MM.1S (cell line): ENCODE results near the gene MAD1L1.

Source experiments
- DNase-seq: peaks from one replicate; pipeline ENCODE4 v3.0.0-alpha.2; 2015
- H2AFZ ChIP-seq: fragments of 300-600 bp; sonication (generic); 2 replicates; pipeline ENCODE4 v1.6.0; 2016; ENCODE audit warnings: antibody characterized with exemption, low read length
- H3F3A ChIP-seq: fragments of 300-600 bp; sonication (generic); 2 replicates; pipeline ENCODE4 v1.6.1; 2016; ENCODE audit warnings: mild to moderate bottlenecking, antibody characterized with exemption, low read length, moderate library complexity, mixed read lengths; ENCODE audit not compliant: insufficient read depth
- H3K27ac ChIP-seq: fragments of 300-600 bp; sonication (generic); 2 replicates; pipeline ENCODE4 v1.5.1; 2016; ENCODE audit warnings: mild to moderate bottlenecking, low read length
- H3K27me3 ChIP-seq: fragments of 300-600 bp; sonication (generic); replicated peaks from 2 replicates; pipeline ENCODE4 v1.6.0; 2016; ENCODE audit warnings: low read length; ENCODE audit not compliant: insufficient read depth
- H3K36me3 ChIP-seq: fragments of 300-600 bp; sonication (generic); replicated peaks from 2 replicates; pipeline ENCODE4 v1.6.1; 2016; ENCODE audit warnings: mild to moderate bottlenecking, low read length, mixed read lengths; ENCODE audit not compliant: insufficient read depth
- H3K4me1 ChIP-seq: fragments of 300-600 bp; sonication (generic); 2 replicates; pipeline ENCODE4 v1.6.1; 2016; ENCODE audit warnings: low read length, mixed read lengths
- H3K4me2 ChIP-seq: fragments of 300-600 bp; sonication (generic); 2 replicates; pipeline ENCODE4 v1.6.0; 2016; ENCODE audit warnings: low read depth, low read length
- H3K4me3 ChIP-seq: fragments of 300-600 bp; sonication (generic); 2 replicates; pipeline ENCODE4 v1.5.1; 2016; ENCODE audit warnings: low read length, mixed read lengths
- H3K79me2 ChIP-seq: fragments of 300-600 bp; sonication (generic); 2 replicates; pipeline ENCODE4 v1.6.1; 2016; ENCODE audit warnings: mixed run types, low read length, mixed read lengths
- H3K9ac ChIP-seq: fragments of 300-600 bp; sonication (generic); 2 replicates; pipeline ENCODE4 v1.6.1; 2016; ENCODE audit warnings: low read length, mixed read lengths
- H3K9me2 ChIP-seq: fragments of 300-600 bp; sonication (generic); replicated peaks from 2 replicates; pipeline ENCODE4 v1.6.1; 2016; ENCODE audit warnings: mild to moderate bottlenecking, low read length, mixed read lengths; ENCODE audit not compliant: insufficient read depth
- H3K9me3 ChIP-seq: fragments of 300-600 bp; sonication (generic); replicated peaks from 2 replicates; pipeline ENCODE4 v1.6.1; 2016; ENCODE audit warnings: mild to moderate bottlenecking, low read length, mixed read lengths; ENCODE audit not compliant: insufficient read depth
- H4K20me1 ChIP-seq: fragments of 300-600 bp; sonication (generic); 2 replicates; pipeline ENCODE4 v1.6.1; 2016; ENCODE audit warnings: mild to moderate bottlenecking, low read length, moderate library complexity, mixed read lengths; ENCODE audit not compliant: insufficient read depth
- CTCF ChIP-seq: fragments of 300-600 bp; sonication (generic); IDR thresholded peaks from 2 replicates; pipeline ENCODE4 v1.5.1; 2016; ENCODE audit warnings: antibody characterized with exemption, low read length, mixed read lengths
- EZH2 ChIP-seq: fragments of 300-600 bp; sonication (generic); optimal IDR thresholded peaks from 2 replicates; pipeline ENCODE3; 2017; ENCODE audit warnings: low read depth, mild to moderate bottlenecking, antibody characterized with exemption, low read length, mixed read lengths
- EZH2phosphoT487 ChIP-seq: fragments of 300-600 bp; sonication (generic); IDR thresholded peaks from 2 replicates; pipeline ENCODE4 v1.6.1; 2018; ENCODE audit warnings: antibody characterized with exemption, low read length

Gene MAD1L1

GRCh38 chr7:2103071-2103898 is 129.5 kb downstream of the MAD1L1 start:
- Histone ChIP-seq H3K4me1 (no peaks in the 10 kb centered on the region), H3K27me3 (no peaks in the 10 kb centered on the region), H3K27ac (no peak overlapping the region), H2AFZ (no peak overlapping the region), H3K4me3 (no peak overlapping the region), H3K9me3 (no peaks in the 10 kb centered on the region), H3K79me2 (no peaks in the 10 kb centered on the region), H3K4me2 (no peak overlapping the region), H3K9me2 (no peaks in the 10 kb centered on the region), H3F3A (no peaks in the 10 kb centered on the region), H4K20me1 (no peaks in the 10 kb centered on the region), H3K36me3 (no peaks in the 10 kb centered on the region), H3K9ac (no peak overlapping the region)
- no peak for DNase-seq
- TF ChIP-seq EZH2, result no peak
- no peak for TF ChIP-seq CTCF
- no peak for TF ChIP-seq EZH2phosphoT487

- no peaks in the 10 kb centered on the region for H3K36me3 ChIP-seq
- H3F3A ChIP-seq, result no peaks in the 10 kb centered on the region
- H3K4me2 ChIP-seq, result no peak overlapping the region
- no peak overlapping the region for H2AFZ ChIP-seq
- TF ChIP-seq EZH2 (no peak), EZH2phosphoT487 (no peak), CTCF (no peak)
- no peaks in the 10 kb centered on the region for H3K27me3 ChIP-seq
- no peaks in the 10 kb centered on the region for H3K9me2 ChIP-seq
- no peak overlapping the region for H3K4me3 ChIP-seq
- H3K9ac ChIP-seq, result no peak overlapping the region
- H3K4me1 ChIP-seq, result no peaks in the 10 kb centered on the region
- DNase-seq, result no peak
- H4K20me1 ChIP-seq, result no peaks in the 10 kb centered on the region
- no peaks in the 10 kb centered on the region for H3K79me2 ChIP-seq
- no peak overlapping the region for H3K27ac ChIP-seq
- H3K9me3 ChIP-seq, result no peaks in the 10 kb centered on the region
These were observed 130.4 kb downstream of the MAD1L1 start for GRCh38 chr7:2102375-2102723.

- no peaks in the 10 kb centered on the region for H3K9me2 ChIP-seq
- no peak overlapping the region for H3K4me2 ChIP-seq
- no peaks in the 10 kb centered on the region for H3K9me3 ChIP-seq
- H3K4me1 ChIP-seq, result no peaks in the 10 kb centered on the region
- no peak overlapping the region for H2AFZ ChIP-seq
- H3K9ac ChIP-seq, result no peak overlapping the region
- no peaks in the 10 kb centered on the region for H3K79me2 ChIP-seq
- no peak overlapping the region for H3K27ac ChIP-seq
- no peaks in the 10 kb centered on the region for H3K36me3 ChIP-seq
- TF ChIP-seq EZH2, result no peak
- no peak for TF ChIP-seq CTCF
- TF ChIP-seq EZH2phosphoT487, result no peak
- H4K20me1 ChIP-seq, result no peaks in the 10 kb centered on the region
- no peak overlapping the region for H3K4me3 ChIP-seq
- DNase-seq, result no peak
- H3K27me3 ChIP-seq, result no peaks in the 10 kb centered on the region
- no peaks in the 10 kb centered on the region for H3F3A ChIP-seq
These were observed 130.9 kb downstream of the MAD1L1 start for GRCh38 chr7:2101630-2102374.
